GM10266 (cell line): ENCODE data around the gene DNAI1.

Experiments
- DNase-seq: peaks from one replicate; pipeline ENCODE4 v3.0.0; 2012; ENCODE audit errors: extremely low spot score
- CTCF ChIP-seq: IDR thresholded peaks from 2 replicates; pipeline ENCODE4 v1.5.1; 2012; ENCODE audit warnings: mild to moderate bottlenecking, low read depth; ENCODE audit not compliant: control insufficient read depth, insufficient read depth; ENCODE audit errors: missing control alignments

DNAI1 gene

GRCh38 chr9:34552986-34553385, 94.4 kb downstream of the DNAI1 start:
- no peak for DNase-seq
- TF ChIP-seq CTCF = no peak

GRCh38 chr9:34553511-34554021, 95.0 kb downstream of the DNAI1 start:
- TF ChIP-seq CTCF = no peak
- no peak for DNase-seq

- no peak for DNase-seq
Measured at GRCh38 chr9:34554211-34555001, 95.8 kb downstream of the DNAI1 start.

GRCh38 chr9:34555002-34555348, 96.4 kb downstream of the DNAI1 start:
- DNase-seq = no peak
- no peak for TF ChIP-seq CTCF

More at GRCh38 chr9:34554211-34555001, 95.8 kb downstream of the DNAI1 start:
- no peak for TF ChIP-seq CTCF

GRCh38 chr9:34555500-34555899, 96.9 kb downstream of the DNAI1 start:
- no peak for DNase-seq
- no peak for TF ChIP-seq CTCF

- no peak for TF ChIP-seq CTCF
- DNase-seq = no peak
Measured at GRCh38 chr9:34555936-34556525, 97.4 kb downstream of the DNAI1 start.

GRCh38 chr9:34556949-34557348, 98.3 kb downstream of the DNAI1 start:
- no peak for TF ChIP-seq CTCF

More at GRCh38 chr9:34556949-34557348, 98.3 kb downstream of the DNAI1 start:
- DNase-seq = no peak
